HG03342 (cell line): Measurements from ENCODE around the gene PM20D1.
"Not testable (repeated sequence)": the region's sequence is repeated elsewhere in the genome, so short reads cannot be mapped to it uniquely, and the experiment has no call there.

Experiments
- ATAC-seq: cut with Tn5 transposase; IDR thresholded peaks from one replicate; pipeline ENCODE4 v1.9.1; 2021; ENCODE audit warnings: mild to moderate bottlenecking, moderate library complexity; ENCODE audit not compliant: unreplicated experiment

Gene PM20D1

GRCh38 chr1:205849619-205850355 lies at the start of gene PM20D1:
Gene PM20D1, minus strand, starts transcription at chr1:205850132. Its CDS starts 60 bp downstream, at chr1:205850072.
- peak; percentile 69 for ATAC-seq

- ATAC-seq: no peak
These were observed 46.4 kb upstream of the PM20D1 start for GRCh38 chr1:205896351-205896750.

GRCh38 chr1:205894119-205894518 lies 44.2 kb upstream of the PM20D1 start:
- not testable (repeated sequence) for ATAC-seq

- ATAC-seq: not testable (repeated sequence)
These were observed 42.2 kb upstream of the PM20D1 start for GRCh38 chr1:205892175-205892574.

GRCh38 chr1:205891481-205891880 lies 41.5 kb upstream of the PM20D1 start:
- not testable (repeated sequence) for ATAC-seq

- not testable (repeated sequence) for ATAC-seq
These were observed 40.7 kb upstream of the PM20D1 start for GRCh38 chr1:205890631-205891030.

GRCh38 chr1:205889706-205890105 lies 39.8 kb upstream of the PM20D1 start:
- ATAC-seq: not testable (repeated sequence)

GRCh38 chr1:205889006-205889405 lies 39.1 kb upstream of the PM20D1 start:
- ATAC-seq: not testable (repeated sequence)

GRCh38 chr1:205883792-205884191 lies 33.9 kb upstream of the PM20D1 start:
- ATAC-seq: no peak

- no peak for ATAC-seq
These were observed 31.0 kb upstream of the PM20D1 start for GRCh38 chr1:205880923-205881322.

- no peak for ATAC-seq
These were observed 30.0 kb upstream of the PM20D1 start for GRCh38 chr1:205879974-205880373.

GRCh38 chr1:205878026-205878425 lies 28.1 kb upstream of the PM20D1 start:
- no peak for ATAC-seq

GRCh38 chr1:205873148-205873547 lies 23.2 kb upstream of the PM20D1 start:
- ATAC-seq: not testable (repeated sequence)

GRCh38 chr1:205870236-205870635 lies 20.3 kb upstream of the PM20D1 start:
- no peak for ATAC-seq

GRCh38 chr1:205861540-205861939 lies 11.6 kb upstream of the PM20D1 start:
- ATAC-seq: no peak

GRCh38 chr1:205858141-205858961 lies 8.4 kb upstream of the PM20D1 start:
- ATAC-seq: no peak

GRCh38 chr1:205857501-205857900 lies 7.6 kb upstream of the PM20D1 start:
- ATAC-seq: not testable (repeated sequence)

- no peak for ATAC-seq
These were observed 6.5 kb upstream of the PM20D1 start for GRCh38 chr1:205856433-205856832.

GRCh38 chr1:205852969-205853368 lies 3.0 kb upstream of the PM20D1 start:
- ATAC-seq: no peak

GRCh38 chr1:205851993-205852392 lies 2.1 kb upstream of the PM20D1 start:
- no peak for ATAC-seq

- no peak for ATAC-seq
These were observed 6.7 kb downstream of the PM20D1 start for GRCh38 chr1:205843036-205843859.
